MCF 10A (cell line): Measurements from ENCODE around the gene KIF17. TPM values are rescaled to one million over a fixed set of nuclear protein-coding genes. Genes with fewer than 3 reads are reported as not detected.

Experiments
- BruUV-seq: library from RNA; stranded (reverse); fragments of 400-500 nt; replicated peaks from 2 replicates; lab custom pipeline; 2021; lab: Mats Ljungman, UMichigan
- CTCF ChIA-PET: fragments of 300-600 bp; sonication (Branson Sonifier 250); formaldehyde crosslinking; extraction: SDS; loops from one replicate; lab custom pipeline; 2021; ENCODE audit warnings: antibody characterized with exemption, inconsistent platforms; lab: Yijun Ruan, JAX
- POLR2A ChIA-PET: fragments of 300-600, 350-650 bp; sonication (Branson Sonifier 250); formaldehyde crosslinking; extraction: SDS; loops from one replicate; lab custom pipeline; 2020; ENCODE audit warnings: antibody characterized with exemption, inconsistent platforms; lab: Yijun Ruan, JAX
- DNase-seq: peaks from one replicate; pipeline ENCODE4 v3.0.0-alpha.2; 2018; ENCODE audit not compliant: unreplicated experiment
- H3K27ac Mint-ChIP-seq: one replicate; pipeline ENCODE4 v1.8.0; 2022; ENCODE audit warnings: mild to moderate bottlenecking, low read depth, mixed read lengths; ENCODE audit not compliant: unreplicated experiment
- H3K27me3 Mint-ChIP-seq: one replicate; pipeline ENCODE4 v1.8.0; 2022; ENCODE audit warnings: mixed read lengths; ENCODE audit not compliant: insufficient read depth, unreplicated experiment
- H3K36me3 Mint-ChIP-seq: one replicate; pipeline ENCODE4 v1.8.0; 2022; ENCODE audit warnings: mild to moderate bottlenecking, moderate library complexity, mixed read lengths; ENCODE audit not compliant: insufficient read depth, unreplicated experiment
- H3K4me1 Mint-ChIP-seq: one replicate; pipeline ENCODE4 v1.8.0; 2022; ENCODE audit warnings: mixed read lengths; ENCODE audit not compliant: insufficient read depth, unreplicated experiment
- H3K4me3 Mint-ChIP-seq: one replicate; pipeline ENCODE4 v1.8.0; 2022; ENCODE audit warnings: mild to moderate bottlenecking, moderate library complexity, mixed read lengths; ENCODE audit not compliant: unreplicated experiment
- H3K9me3 Mint-ChIP-seq: one replicate; pipeline ENCODE4 v1.8.0; 2022; ENCODE audit warnings: mixed read lengths; ENCODE audit not compliant: unreplicated experiment
- intact Hi-C: fragments of 100-400 bp; cut with micrococcal nuclease; formaldehyde crosslinking; loops from 2 replicates; pipeline ENCODE4 v1.14.1; 2022
- total RNA-seq: library from RNA; stranded (reverse); gene quantifications from 2 replicates; pipeline ENCODE4 v1.2.3, GENCODE V29; 2022
- TF ChIP-seq, protein P1 (sequence below): fragments of 200-600 bp; IDR thresholded peaks from one replicate; pipeline ENCODE4 v1.8.0; 2022; ENCODE audit warnings: antibody characterized with exemption, mild to moderate bottlenecking; ENCODE audit not compliant: unreplicated experiment

KIF17 gene
- total RNA-seq, 1 experiment from 2014 or later: 0.19 TPM

DNA sequence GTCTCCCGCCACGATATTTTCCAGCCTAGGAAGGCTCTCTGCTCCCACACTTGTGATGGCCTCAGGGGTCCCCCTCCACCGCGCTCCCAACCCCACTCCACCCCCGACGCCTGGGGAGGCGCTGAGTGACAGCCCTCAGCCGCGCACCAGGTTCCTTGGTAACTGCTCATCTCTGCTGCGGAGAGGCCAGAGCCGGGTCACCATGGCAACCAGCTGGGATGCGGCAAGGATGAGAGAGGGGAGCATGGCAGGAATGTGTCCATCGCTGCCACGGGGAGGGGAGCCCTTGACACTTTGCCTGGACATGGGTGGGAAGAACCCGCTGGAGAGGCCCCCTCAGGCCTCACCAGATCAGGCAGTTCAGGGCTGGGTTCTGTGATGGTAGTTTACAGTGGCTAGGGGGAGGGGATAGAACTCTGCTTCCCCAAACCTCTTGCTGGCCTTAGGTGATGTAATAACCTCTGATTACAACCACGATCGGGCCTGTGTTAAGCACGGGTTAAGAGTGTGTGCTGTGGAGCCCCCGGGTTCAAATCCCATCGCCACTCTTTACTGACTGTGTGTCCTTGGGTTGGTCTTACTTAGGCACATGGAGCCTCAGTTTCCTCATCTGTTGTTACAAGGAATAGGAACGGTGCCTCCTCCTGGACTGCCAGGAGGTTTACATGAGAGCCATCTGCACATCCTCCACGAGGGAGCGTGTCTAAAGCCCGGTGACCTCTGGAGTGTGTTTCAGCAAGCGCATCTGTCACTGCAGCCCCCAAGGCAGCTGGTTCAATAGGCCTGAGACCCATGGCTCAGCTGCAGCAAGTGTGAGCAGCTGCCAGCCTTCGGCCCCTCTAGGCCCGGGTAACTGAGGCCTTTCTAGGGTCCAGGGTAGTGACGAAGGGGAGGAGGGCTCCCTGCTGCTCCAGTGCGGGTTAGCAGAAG, 6.3 kb downstream of the KIF17 start:
- intact Hi-C loops: no loop called here
- ChIA-PET POLR2A (interaction anchor here (0.7 to 1.7 kb wide), 2 partner anchors 21 to 34 kb away, joined by 3 to 7 read pairs; partner anchors contain the start of gene SH2D5), CTCF (no interaction called here)
- Mint-ChIP-seq H3K9me3 (no peaks in the 10 kb centered on the region), H3K4me1 (no peaks in the 10 kb centered on the region), H3K27ac (no peak overlapping the region), H3K36me3 (no peaks in the 10 kb centered on the region), H3K27me3 (peaks cover 8% of the 10 kb centered on the region), H3K4me3 (no peak overlapping the region)
- TF ChIP-seq, protein P1, sequence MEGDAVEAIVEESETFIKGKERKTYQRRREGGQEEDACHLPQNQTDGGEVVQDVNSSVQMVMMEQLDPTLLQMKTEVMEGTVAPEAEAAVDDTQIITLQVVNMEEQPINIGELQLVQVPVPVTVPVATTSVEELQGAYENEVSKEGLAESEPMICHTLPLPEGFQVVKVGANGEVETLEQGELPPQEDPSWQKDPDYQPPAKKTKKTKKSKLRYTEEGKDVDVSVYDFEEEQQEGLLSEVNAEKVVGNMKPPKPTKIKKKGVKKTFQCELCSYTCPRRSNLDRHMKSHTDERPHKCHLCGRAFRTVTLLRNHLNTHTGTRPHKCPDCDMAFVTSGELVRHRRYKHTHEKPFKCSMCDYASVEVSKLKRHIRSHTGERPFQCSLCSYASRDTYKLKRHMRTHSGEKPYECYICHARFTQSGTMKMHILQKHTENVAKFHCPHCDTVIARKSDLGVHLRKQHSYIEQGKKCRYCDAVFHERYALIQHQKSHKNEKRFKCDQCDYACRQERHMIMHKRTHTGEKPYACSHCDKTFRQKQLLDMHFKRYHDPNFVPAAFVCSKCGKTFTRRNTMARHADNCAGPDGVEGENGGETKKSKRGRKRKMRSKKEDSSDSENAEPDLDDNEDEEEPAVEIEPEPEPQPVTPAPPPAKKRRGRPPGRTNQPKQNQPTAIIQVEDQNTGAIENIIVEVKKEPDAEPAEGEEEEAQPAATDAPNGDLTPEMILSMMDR: no peak
- no TSS peak for BruUV-seq
- DNase-seq: no peak

DNA sequence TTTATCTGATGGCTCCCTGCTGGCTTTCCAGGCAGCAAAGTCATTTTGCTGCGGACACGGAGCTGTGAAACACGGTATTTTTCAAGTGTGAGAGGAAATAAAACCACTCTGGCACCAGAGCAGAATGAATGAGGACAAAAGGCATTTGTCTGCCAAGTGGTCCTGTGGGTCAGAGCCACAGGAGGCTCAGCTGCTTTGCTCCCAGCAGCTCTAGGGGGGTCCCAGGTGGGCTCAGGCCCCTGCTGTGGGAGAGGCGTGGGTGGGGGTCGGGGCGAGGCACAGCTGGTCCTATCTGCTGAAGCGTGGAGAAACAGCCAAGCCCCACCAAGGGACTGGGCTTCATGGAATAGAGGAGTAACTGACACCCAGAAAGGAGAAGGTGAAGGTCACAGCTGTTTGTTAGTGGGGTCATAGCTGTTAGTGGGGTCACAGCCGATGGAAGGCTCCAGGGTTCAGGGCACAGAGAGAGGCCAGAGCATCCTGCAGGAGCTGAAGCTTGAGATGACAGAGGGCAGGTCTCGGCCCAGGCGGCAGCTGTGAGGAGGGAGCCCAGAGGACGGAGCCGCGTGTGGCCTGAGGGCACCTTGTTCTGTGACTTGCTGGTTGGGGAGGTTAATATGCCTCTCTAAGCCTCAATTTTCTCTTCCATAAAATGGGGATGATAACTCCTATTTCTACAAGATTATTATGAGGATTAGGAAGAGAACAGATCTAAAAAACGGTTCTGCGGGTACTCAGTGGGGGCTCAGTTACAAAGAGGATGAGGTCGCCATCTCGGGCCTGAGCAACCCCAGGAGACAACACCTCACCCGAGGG, 7.1 kb downstream of the KIF17 start:
- no TSS peak for BruUV-seq
- CTCF ChIA-PET: interaction anchor here (4.8 kb wide), 1 partner anchor 15 kb away, joined by 39 read pairs; no protein-coding TSS in a partner anchor
- no peaks in the 10 kb centered on the region for H3K9me3 Mint-ChIP-seq

DNA sequence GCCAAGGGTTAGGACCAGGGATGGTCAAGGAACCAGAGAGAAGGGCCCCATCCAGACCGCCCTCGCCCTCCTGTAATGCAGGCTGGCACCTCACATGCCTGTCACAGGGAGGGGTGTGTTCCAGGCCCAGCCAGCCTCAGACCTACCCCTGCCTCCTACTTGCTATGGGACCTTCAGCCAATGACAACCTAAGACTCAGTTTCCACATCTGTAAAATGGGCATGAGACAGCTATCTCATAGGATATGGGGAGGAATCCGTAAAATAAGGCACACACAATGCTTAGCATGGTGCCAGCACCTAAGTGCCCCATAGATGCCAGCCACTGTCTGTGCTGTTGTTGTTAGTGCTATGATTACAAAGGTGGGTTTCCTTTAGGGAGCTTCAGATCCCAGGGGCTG, 7.9 kb downstream of the KIF17 start:
- TF ChIP-seq, protein P1: no peak
- BruUV-seq: no TSS peak
- Mint-ChIP-seq H3K36me3 (no peaks in the 10 kb centered on the region), H3K9me3 (no peaks in the 10 kb centered on the region), H3K4me3 (no peak overlapping the region), H3K4me1 (no peaks in the 10 kb centered on the region), H3K27ac (no peak overlapping the region), H3K27me3 (no peaks in the 10 kb centered on the region)
- ChIA-PET CTCF (interaction anchor here (4.8 kb wide), 1 partner anchor 14 kb away, joined by 39 read pairs; no protein-coding TSS in a partner anchor), POLR2A (no interaction called here)
- no peak for DNase-seq
- intact Hi-C loops: no loop called here

More for the DNA sequence above, 7.1 kb downstream of the KIF17 start:
- DNase-seq: no peak
- Mint-ChIP-seq H3K4me1 (no peaks in the 10 kb centered on the region), H3K4me3 (no peak overlapping the region), H3K36me3 (no peaks in the 10 kb centered on the region), H3K27me3 (no peaks in the 10 kb centered on the region), H3K27ac (no peak overlapping the region)
- TF ChIP-seq, protein P1: no peak
- POLR2A ChIA-PET: no interaction called here
- intact Hi-C loops: no loop called here

DNA sequence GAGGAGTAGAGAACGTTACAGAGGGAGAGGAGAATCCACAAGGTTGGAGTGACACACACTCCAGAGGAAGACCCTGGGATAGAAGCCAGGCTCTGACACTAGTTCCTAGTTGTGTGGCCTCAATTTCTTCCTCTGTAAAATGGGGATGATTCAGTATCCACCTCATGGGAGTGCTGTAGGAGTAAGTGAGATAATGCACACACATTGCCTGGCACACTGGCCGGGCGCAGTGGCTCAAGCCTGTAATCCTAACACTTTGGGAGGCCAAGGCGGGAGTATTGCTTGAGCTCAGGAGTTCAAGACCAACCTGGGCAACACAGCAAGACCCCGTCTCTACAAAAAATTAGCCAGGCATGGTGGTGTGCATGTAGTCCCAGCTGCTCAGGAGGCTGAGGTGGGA, 8.9 kb downstream of the KIF17 start:
- intact Hi-C loops: no loop called here
- TF ChIP-seq, protein P1: no peak
- Mint-ChIP-seq H3K27me3 (no peaks in the 10 kb centered on the region), H3K36me3 (no peaks in the 10 kb centered on the region), H3K4me3 (no peak overlapping the region), H3K4me1 (no peaks in the 10 kb centered on the region), H3K9me3 (no peaks in the 10 kb centered on the region), H3K27ac (no peak overlapping the region)
- ChIA-PET POLR2A (no interaction called here), CTCF (interaction anchor here (4.8 kb wide), 1 partner anchor 13 kb away, joined by 39 read pairs; no protein-coding TSS in a partner anchor)
- no TSS peak for BruUV-seq
- no peak for DNase-seq
